Esophagus (tissue), 2 donors: ENCODE results near the gene ZNF292. TPM values are rescaled to one million over a fixed set of nuclear protein-coding genes. Genes with fewer than 3 reads are reported as not detected.

Experiments
- H3K27ac ChIP-seq, 2 donors: one replicate each; pipeline ENCODE4 v1.5.1; 2013; ENCODE audit warnings: low read depth in 2 of 2, mild to moderate bottlenecking in 2 of 2, inconsistent platforms in 1 of 2, low read length in 1 of 2, moderate library complexity in 1 of 2
- H3K27me3 ChIP-seq, 2 donors: one replicate each; pipeline ENCODE4 v1.6.1; 2013; ENCODE audit warnings: low read length in 2 of 2, control low read depth in 1 of 2, mild to moderate bottlenecking in 1 of 2; ENCODE audit not compliant: insufficient read depth in 2 of 2, control insufficient read depth in 1 of 2
- H3K36me3 ChIP-seq, 2 donors: one replicate each; pipeline ENCODE4 v1.6.1; 2013; ENCODE audit warnings: low read length in 1 of 2; ENCODE audit not compliant: control insufficient read depth in 2 of 2, insufficient read depth in 2 of 2
- H3K4me1 ChIP-seq, 2 donors: one replicate each; pipeline ENCODE4 v1.6.1; 2013; ENCODE audit warnings: low read length in 1 of 2; ENCODE audit not compliant: control insufficient read depth in 2 of 2, insufficient read depth in 2 of 2
- H3K4me3 ChIP-seq, 2 donors: one replicate each; pipeline ENCODE4 v1.5.1; 2013; ENCODE audit warnings: low read length in 2 of 2, mild to moderate bottlenecking in 2 of 2, low read depth in 1 of 2, moderate library complexity in 1 of 2
- H3K9me3 ChIP-seq, 2 donors: one replicate each; pipeline ENCODE4 v1.6.1; 2013; ENCODE audit warnings: mild to moderate bottlenecking in 2 of 2, low read depth in 1 of 2, low read length in 1 of 2, moderate library complexity in 1 of 2; ENCODE audit not compliant: control insufficient read depth in 2 of 2, insufficient read depth in 1 of 2
- WGBS, 2 donors: extraction: QIAGEN DNeasy Blood & Tissue Kit; methylation state at CpG; one replicate each; pipeline ENCODE4 v1.1.7; 2013; 5-methylcytosine and 5-hydroxymethylcytosine counted together
- polyA plus RNA-seq, 2 donors: library from polyadenylated mRNA; stranded (reverse); fragments of 200-250 nt; gene quantifications; one replicate each; pipeline ENCODE4 v1.2.3, GENCODE V29; 2013
- donor health status: healthy with polysubstance abuse.
- donor health status: Bipolar disorder and iron deficiency.

Gene ZNF292
- polyA plus RNA-seq, 2 donors, result 4.2 to 6.1 TPM

GRCh38 chr6:87276624-87277023 is 121.3 kb downstream of the ZNF292 start:
- 46 to 59% methylated on average over 1 of the region's 1 CpG for WGBS, 2 donors
- Histone ChIP-seq H3K9me3 (no peaks in the 10 kb centered on the region), H3K36me3 (no peaks in the 10 kb centered on the region), H3K4me3 (no peak overlapping the region), H3K4me1 (no peaks in the 10 kb centered on the region), H3K27me3 (no peaks in the 10 kb centered on the region), H3K27ac (no peak overlapping the region)

GRCh38 chr6:87277123-87277522 is 121.8 kb downstream of the ZNF292 start:
- Histone ChIP-seq H3K36me3 (no peaks in the 10 kb centered on the region), H3K9me3 (no peaks in the 10 kb centered on the region), H3K27me3 (no peaks in the 10 kb centered on the region), H3K4me3 (no peak overlapping the region), H3K27ac (no peak overlapping the region), H3K4me1 (no peaks in the 10 kb centered on the region)

GRCh38 chr6:87279196-87279595 is 123.8 kb downstream of the ZNF292 start:
- H3K4me3 ChIP-seq, result no peak overlapping the region
- no peaks in the 10 kb centered on the region for H3K9me3 ChIP-seq
- no peaks in the 10 kb centered on the region for H3K4me1 ChIP-seq
- H3K27me3 ChIP-seq, result no peaks in the 10 kb centered on the region
- no peak overlapping the region for H3K27ac ChIP-seq
- H3K36me3 ChIP-seq, result no peaks in the 10 kb centered on the region
- 54 to 56% methylated on average over 2 of the region's 2 CpGs for WGBS, 2 donors

GRCh38 chr6:87281426-87281825 is 126.1 kb downstream of the ZNF292 start:
- H3K27me3 ChIP-seq, result no peaks in the 10 kb centered on the region
- no peaks in the 10 kb centered on the region for H3K9me3 ChIP-seq
- 67 to 69% methylated on average over 1 of the region's 1 CpG for WGBS, 2 donors
- no peaks in the 10 kb centered on the region for H3K36me3 ChIP-seq
- H3K27ac ChIP-seq, result no peak overlapping the region
- H3K4me1 ChIP-seq, result no peaks in the 10 kb centered on the region
- H3K4me3 ChIP-seq, result no peak overlapping the region

GRCh38 chr6:87282743-87283142 is 127.4 kb downstream of the ZNF292 start:
- H3K9me3 ChIP-seq, result no peaks in the 10 kb centered on the region
- H3K4me3 ChIP-seq, result no peak overlapping the region
- no peaks in the 10 kb centered on the region for H3K27me3 ChIP-seq
- no peak overlapping the region for H3K27ac ChIP-seq
- no peaks in the 10 kb centered on the region for H3K36me3 ChIP-seq
- no peaks in the 10 kb centered on the region for H3K4me1 ChIP-seq
- 76 to 77% methylated on average over 1 of the region's 1 CpG for WGBS, 2 donors

- WGBS, 2 donors, result 80 to 81% methylated on average over 3 of the region's 3 CpGs
- H3K27ac ChIP-seq, result no peak overlapping the region
- no peaks in the 10 kb centered on the region for H3K4me1 ChIP-seq
- no peaks in the 10 kb centered on the region for H3K27me3 ChIP-seq
- no peaks in the 10 kb centered on the region for H3K9me3 ChIP-seq
- no peak overlapping the region for H3K4me3 ChIP-seq
- H3K36me3 ChIP-seq, result no peaks in the 10 kb centered on the region
Observed at GRCh38 chr6:87283461-87283860, 128.1 kb downstream of the ZNF292 start.

GRCh38 chr6:87287251-87287650 is 131.9 kb downstream of the ZNF292 start:
- no peak overlapping the region for H3K4me3 ChIP-seq
- no peak overlapping the region for H3K27ac ChIP-seq
- H3K9me3 ChIP-seq, result no peaks in the 10 kb centered on the region
- H3K27me3 ChIP-seq, result no peaks in the 10 kb centered on the region
- 82 to 83% methylated on average over 2 of the region's 2 CpGs for WGBS, 2 donors
- no peaks in the 10 kb centered on the region for H3K36me3 ChIP-seq
- no peaks in the 10 kb centered on the region for H3K4me1 ChIP-seq

GRCh38 chr6:87289571-87289970 is 134.2 kb downstream of the ZNF292 start:
- no peaks in the 10 kb centered on the region for H3K4me1 ChIP-seq
- no peaks in the 10 kb centered on the region for H3K9me3 ChIP-seq
- no peak overlapping the region for H3K27ac ChIP-seq
- 92 to 94% methylated on average over 3 of the region's 3 CpGs for WGBS, 2 donors
- no peaks in the 10 kb centered on the region for H3K27me3 ChIP-seq
- no peaks in the 10 kb centered on the region for H3K36me3 ChIP-seq
- H3K4me3 ChIP-seq, result no peak overlapping the region

GRCh38 chr6:87291883-87292282 is 136.5 kb downstream of the ZNF292 start:
- H3K4me1 ChIP-seq, result no peaks in the 10 kb centered on the region
- H3K9me3 ChIP-seq, result no peaks in the 10 kb centered on the region
- no peaks in the 10 kb centered on the region for H3K27me3 ChIP-seq
- 47 to 53% methylated on average over 2 of the region's 2 CpGs for WGBS, 2 donors
- H3K36me3 ChIP-seq, result no peaks in the 10 kb centered on the region
- no peak overlapping the region for H3K27ac ChIP-seq
- no peak overlapping the region for H3K4me3 ChIP-seq

GRCh38 chr6:87293526-87293925 is 138.2 kb downstream of the ZNF292 start:
- Histone ChIP-seq H3K27ac (no peak overlapping the region), H3K4me3 (no peak overlapping the region), H3K36me3 (no peaks in the 10 kb centered on the region), H3K9me3 (no peaks in the 10 kb centered on the region), H3K4me1 (no peaks in the 10 kb centered on the region), H3K27me3 (no peaks in the 10 kb centered on the region)
- WGBS, 2 donors, result 62 to 70% methylated on average over 4 of the region's 4 CpGs
